Measurements from ENCODE around the gene ZFP42. TPM values are rescaled to one million over a fixed set of nuclear protein-coding genes. Genes with fewer than 3 reads are reported as not detected.
A peak's percentile ranks its signal among the peaks of the same experiment; 100 is the strongest.

The ZFP42 gene
- total RNA-seq, result 4.5 and 7.1 TPM in 2 replicates
- polyA plus RNA-seq, result 4.4 and 10.1 TPM in 2 replicates

GRCh38 chr4:187995322-187996207 is at the start of gene ZFP42:
TSS of gene ZFP42 (plus strand) at chr4:187995771. CDS start at chr4:188002808, 7,037 bp downstream.
- Histone ChIP-seq H4K20me1 (ENCODE audit: insufficient read depth, poor library complexity, severe bottlenecking) (no peaks in the 10 kb centered on the region), H3K79me2 (no peaks in the 10 kb centered on the region), H3K9me2 (replicated peaks; ENCODE audit: insufficient read depth) (no peaks in the 10 kb centered on the region), H3K4me2 (peak within 1 kb of the TSS; percentile 76), H3K4me1 (ENCODE audit: insufficient read depth) (no peaks in the 10 kb centered on the region), H3K36me3 (replicated peaks; ENCODE audit: insufficient read depth, low read depth) (no peaks in the 10 kb centered on the region), H3K27ac (no peak within 1 kb of the TSS), H3K9me3 (ENCODE audit: low read depth) (no peaks in the 10 kb centered on the region), H2AFZ (peak within 1 kb of the TSS; percentile 81), H3K4me3 (no peak within 1 kb of the TSS), H3K27me3 (no peaks in the 10 kb centered on the region)
- TF ChIP-seq EZH2 (IDR thresholded peaks at IDR 0.05; ENCODE audit: borderline replicate concordance), result no peak
- no peak for TF ChIP-seq EZH2phosphoT487 (IDR thresholded peaks at IDR 0.05; ENCODE audit: low read depth, severe bottlenecking, unreplicated experiment)
- no peak for TF ChIP-seq CTCF (IDR thresholded peaks at IDR 0.05; ENCODE audit: poor library complexity)
- DNase-seq (ENCODE audit: low spot score), result peak; percentile 53
- WGBS (ENCODE audit: low lambda C conversion rate, missing lambda C conversion rate), result 14% methylated on average over 57 of the region's 58 CpGs

GRCh38 chr4:187961171-187961570 is 34.4 kb upstream of the ZFP42 start:
- no peaks in the 10 kb centered on the region for H3K36me3 ChIP-seq (replicated peaks; ENCODE audit: insufficient read depth, low read depth)
- H3K4me3 ChIP-seq, result no peak overlapping the region
- 82% methylated on average over 2 of the region's 2 CpGs for WGBS (ENCODE audit: low lambda C conversion rate, missing lambda C conversion rate)
- no peaks in the 10 kb centered on the region for H3K9me2 ChIP-seq (replicated peaks; ENCODE audit: insufficient read depth)
- H3K27me3 ChIP-seq, result no peaks in the 10 kb centered on the region
- no peak overlapping the region for H3K27ac ChIP-seq
- no peak for TF ChIP-seq CTCF (IDR thresholded peaks at IDR 0.05; ENCODE audit: poor library complexity)
- TF ChIP-seq EZH2 (IDR thresholded peaks at IDR 0.05; ENCODE audit: borderline replicate concordance), result no peak
- TF ChIP-seq EZH2phosphoT487 (IDR thresholded peaks at IDR 0.05; ENCODE audit: low read depth, severe bottlenecking, unreplicated experiment), result no peak
- no peak overlapping the region for H3K4me2 ChIP-seq
- no peaks in the 10 kb centered on the region for H3K4me1 ChIP-seq (ENCODE audit: insufficient read depth)
- no peaks in the 10 kb centered on the region for H3K9me3 ChIP-seq (ENCODE audit: low read depth)
- no peak for DNase-seq (ENCODE audit: low spot score)
- H3K79me2 ChIP-seq, result no peaks in the 10 kb centered on the region
- H2AFZ ChIP-seq, result no peak overlapping the region
- no peaks in the 10 kb centered on the region for H4K20me1 ChIP-seq (ENCODE audit: insufficient read depth, poor library complexity, severe bottlenecking)

- Histone ChIP-seq H3K27me3 (no peaks in the 10 kb centered on the region), H2AFZ (no peak overlapping the region), H3K79me2 (no peaks in the 10 kb centered on the region), H3K4me1 (ENCODE audit: insufficient read depth) (no peaks in the 10 kb centered on the region), H3K36me3 (replicated peaks; ENCODE audit: insufficient read depth, low read depth) (no peaks in the 10 kb centered on the region), H3K4me3 (no peak overlapping the region), H3K9me2 (replicated peaks; ENCODE audit: insufficient read depth) (no peaks in the 10 kb centered on the region), H3K9me3 (ENCODE audit: low read depth) (no peaks in the 10 kb centered on the region), H3K27ac (no peak overlapping the region), H4K20me1 (ENCODE audit: insufficient read depth, poor library complexity, severe bottlenecking) (no peaks in the 10 kb centered on the region), H3K4me2 (peak overlapping the region; percentile 53)
- no peak for DNase-seq (ENCODE audit: low spot score)
- WGBS (ENCODE audit: low lambda C conversion rate, missing lambda C conversion rate), result 92% methylated on average over 2 of the region's 2 CpGs
- no peak for TF ChIP-seq EZH2 (IDR thresholded peaks at IDR 0.05; ENCODE audit: borderline replicate concordance)
- no peak for TF ChIP-seq CTCF (IDR thresholded peaks at IDR 0.05; ENCODE audit: poor library complexity)
- no peak for TF ChIP-seq EZH2phosphoT487 (IDR thresholded peaks at IDR 0.05; ENCODE audit: low read depth, severe bottlenecking, unreplicated experiment)
Observed at GRCh38 chr4:187961961-187962360, 33.6 kb upstream of the ZFP42 start.

Measured in hepatocyte (in vitro differentiated cells).